CD14-positive monocyte (primary cell): Measurements from ENCODE around the gene PRB4. TPM values are rescaled to one million over a fixed set of nuclear protein-coding genes. Genes with fewer than 3 reads are reported as not detected.
A peak's percentile ranks its signal among the peaks of the same experiment; 100 is the strongest.

Source experiments
- DNase-seq, 3 donors: peaks; one replicate each; pipeline ENCODE4 v3.0.0-alpha.2; 2011 to 2022
- H2AFZ ChIP-seq: 2 replicates; pipeline ENCODE4 v1.6.0; 2012; ENCODE audit warnings: mild to moderate bottlenecking, low read depth, low read length, inconsistent platforms; ENCODE audit not compliant: insufficient read depth, poor library complexity, severe bottlenecking
- H3K27ac ChIP-seq, 2 donors: 1 replicate in 1 of 2; 2 replicates in 1 of 2; pipeline ENCODE4 v1.5.1; 2012 to 2013; ENCODE audit warnings: low read length in 2 of 2, control low read depth in 1 of 2, inconsistent platforms in 1 of 2, low read depth in 1 of 2, mild to moderate bottlenecking in 1 of 2
- H3K27me3 ChIP-seq, 2 donors: one replicate each; pipeline versions ENCODE4 v1.6.0 to v1.6.1; 2011 to 2013; ENCODE audit warnings: low read length in 2 of 2; ENCODE audit not compliant: control insufficient read depth in 2 of 2, insufficient read depth in 2 of 2
- H3K36me3 ChIP-seq, 2 donors: replicated peaks in 1 of 2; 1 replicate in 1 of 2; 2 replicates in 1 of 2; pipeline versions ENCODE4 v1.5.1 to v1.6.1; 2012 to 2013; ENCODE audit warnings: low read length in 2 of 2, control low read depth in 1 of 2, inconsistent platforms in 1 of 2, mild to moderate bottlenecking in 1 of 2; ENCODE audit not compliant: insufficient read depth in 2 of 2, control insufficient read depth in 1 of 2
- H3K4me1 ChIP-seq, 2 donors: 1 replicate in 1 of 2; 2 replicates in 1 of 2; pipeline versions ENCODE4 v1.5.1 to v1.6.1; 2012 to 2013; ENCODE audit warnings: low read length in 2 of 2, control low read depth in 1 of 2, inconsistent platforms in 1 of 2, mild to moderate bottlenecking in 1 of 2, moderate library complexity in 1 of 2; ENCODE audit not compliant: insufficient read depth in 2 of 2, control insufficient read depth in 1 of 2
- H3K4me2 ChIP-seq: replicated peaks from 2 replicates; pipeline ENCODE3; 2012; ENCODE audit warnings: low read length, moderate library complexity, mild to moderate bottlenecking; ENCODE audit not compliant: poor library complexity, severe bottlenecking; ENCODE audit errors: extremely low read depth
- H3K4me3 ChIP-seq, 3 experiments: fragments of 200-600 bp in 1 of 3; sonication (generic) in 1 of 3; replicated peaks in 1 of 3; 1 replicate in 2 of 3; 2 replicates in 1 of 3; pipeline ENCODE4 v1.5.1; 2011 to 2013; ENCODE audit warnings: low read length in 3 of 3, mild to moderate bottlenecking in 3 of 3, control low read depth in 2 of 3, low read depth in 2 of 3, inconsistent platforms in 1 of 3, moderate library complexity in 1 of 3
- H3K79me2 ChIP-seq: 2 replicates; pipeline ENCODE4 v1.6.0; 2012; ENCODE audit warnings: mild to moderate bottlenecking, control low read depth, inconsistent platforms, low read length, moderate library complexity; ENCODE audit not compliant: insufficient read depth
- H3K9ac ChIP-seq: 2 replicates; pipeline ENCODE4 v1.6.0; 2017; ENCODE audit warnings: low read length, mild to moderate bottlenecking; ENCODE audit not compliant: insufficient read depth, poor library complexity, severe bottlenecking
- H3K9me3 ChIP-seq, 2 donors: replicated peaks in 1 of 2; 1 replicate in 1 of 2; 2 replicates in 1 of 2; pipeline versions ENCODE4 v1.5.1 to v1.6.1; 2012 to 2013; ENCODE audit warnings: low read length in 2 of 2, control low read depth in 1 of 2; ENCODE audit not compliant: control insufficient read depth in 1 of 2, insufficient read depth in 1 of 2
- H4K20me1 ChIP-seq: 2 replicates; pipeline ENCODE4 v1.6.0; 2012; ENCODE audit warnings: mild to moderate bottlenecking, low read length, control low read depth, moderate library complexity; ENCODE audit not compliant: insufficient read depth
- H3K27ac Mint-ChIP-seq, 7 donors: one replicate each; pipeline ENCODE4 v1.8.0; 2020; ENCODE audit warnings: mild to moderate bottlenecking in 7 of 7, mixed read lengths in 7 of 7, moderate library complexity in 6 of 7, inconsistent platforms in 2 of 7
- H3K27me3 Mint-ChIP-seq, 3 donors: one replicate each; pipeline ENCODE4 v1.8.0; 2021 to 2022; ENCODE audit warnings: low read depth in 3 of 3, mild to moderate bottlenecking in 3 of 3, mixed read lengths in 3 of 3, moderate library complexity in 3 of 3, inconsistent platforms in 1 of 3
- H3K36me3 Mint-ChIP-seq, 2 donors: one replicate each; pipeline ENCODE4 v1.8.0; 2020; ENCODE audit warnings: mixed read lengths in 2 of 2, inconsistent platforms in 1 of 2, mild to moderate bottlenecking in 1 of 2
- H3K4me1 Mint-ChIP-seq: one replicate; pipeline ENCODE4 v1.8.0; 2020; ENCODE audit warnings: mild to moderate bottlenecking, mixed read lengths
- H3K4me3 Mint-ChIP-seq, 2 donors: one replicate each; pipeline ENCODE4 v1.8.0; 2020; ENCODE audit warnings: mild to moderate bottlenecking in 2 of 2, mixed read lengths in 2 of 2, moderate library complexity in 1 of 2
- H3K9me3 Mint-ChIP-seq, 7 donors: one replicate each; pipeline ENCODE4 v1.8.0; 2020 to 2022; ENCODE audit warnings: mixed read lengths in 7 of 7, mild to moderate bottlenecking in 6 of 7, moderate library complexity in 6 of 7, inconsistent platforms in 2 of 7
- WGBS: methylation state at CpG from one replicate; pipeline ENCODE4 v1.1.5; 2013; ENCODE audit warnings: missing lambda C conversion rate; ENCODE audit not compliant: insufficient coverage; 5-methylcytosine and 5-hydroxymethylcytosine counted together
- intact Hi-C, 2 donors: fragments of 100-400 bp; cut with micrococcal nuclease; formaldehyde crosslinking; loops; one replicate each; pipeline versions ENCODE4 v1.15.0 to v1.15.1; 2023
- polyA plus RNA-seq, 3 donors: library from polyadenylated mRNA; depleted of rRNA in 1 of 3; unstranded in 2 of 3; stranded (reverse) in 1 of 3; fragments of 300-500 nt in 2 of 3; fragments of >200 nt in 1 of 3; fragmentation: Illumina TruSeq in 2 of 3; gene quantifications; 1 replicate in 2 of 3; 2 replicates in 1 of 3; pipeline ENCODE4 v1.2.3, GENCODE V29; 2012 to 2021
- TF ChIP-seq, protein P1 (sequence below): fragments of 200-600 bp; IDR thresholded peaks from one replicate; pipeline ENCODE4 v1.8.0; 2022; ENCODE audit warnings: antibody characterized with exemption, mild to moderate bottlenecking

Gene PRB4
- polyA plus RNA-seq, 3 donors, result not detected

- intact Hi-C loops, result no loop called here
- Mint-ChIP-seq H3K4me3 (no peak overlapping the region), H3K27me3 (peaks cover 0 to 2% (median 1%) of the 10 kb centered on the region in 3 donors), H3K9me3 (peaks cover 0 to 10% (median 2%) of the 10 kb centered on the region in 7 donors), H3K4me1 (no peaks in the 10 kb centered on the region), H3K36me3 (no peaks in the 10 kb centered on the region), H3K27ac (no peak overlapping the region)
- no peaks in the 10 kb centered on the region for H3K4me1 ChIP-seq
- H3K79me2 ChIP-seq, result no peaks in the 10 kb centered on the region
- H3K27ac ChIP-seq, result no peak overlapping the region
- H2AFZ ChIP-seq, result no peak overlapping the region
- WGBS, result 88% methylated on average over 9 of the region's 9 CpGs
- TF ChIP-seq, protein P1, sequence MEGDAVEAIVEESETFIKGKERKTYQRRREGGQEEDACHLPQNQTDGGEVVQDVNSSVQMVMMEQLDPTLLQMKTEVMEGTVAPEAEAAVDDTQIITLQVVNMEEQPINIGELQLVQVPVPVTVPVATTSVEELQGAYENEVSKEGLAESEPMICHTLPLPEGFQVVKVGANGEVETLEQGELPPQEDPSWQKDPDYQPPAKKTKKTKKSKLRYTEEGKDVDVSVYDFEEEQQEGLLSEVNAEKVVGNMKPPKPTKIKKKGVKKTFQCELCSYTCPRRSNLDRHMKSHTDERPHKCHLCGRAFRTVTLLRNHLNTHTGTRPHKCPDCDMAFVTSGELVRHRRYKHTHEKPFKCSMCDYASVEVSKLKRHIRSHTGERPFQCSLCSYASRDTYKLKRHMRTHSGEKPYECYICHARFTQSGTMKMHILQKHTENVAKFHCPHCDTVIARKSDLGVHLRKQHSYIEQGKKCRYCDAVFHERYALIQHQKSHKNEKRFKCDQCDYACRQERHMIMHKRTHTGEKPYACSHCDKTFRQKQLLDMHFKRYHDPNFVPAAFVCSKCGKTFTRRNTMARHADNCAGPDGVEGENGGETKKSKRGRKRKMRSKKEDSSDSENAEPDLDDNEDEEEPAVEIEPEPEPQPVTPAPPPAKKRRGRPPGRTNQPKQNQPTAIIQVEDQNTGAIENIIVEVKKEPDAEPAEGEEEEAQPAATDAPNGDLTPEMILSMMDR, result no peak
- H3K9ac ChIP-seq, result no peak overlapping the region
- H3K4me2 ChIP-seq, result no peak overlapping the region
- no peaks in the 10 kb centered on the region for H3K9me3 ChIP-seq
- no peak for DNase-seq
- no peak overlapping the region for H3K4me3 ChIP-seq
- H3K27me3 ChIP-seq, result no peaks in the 10 kb centered on the region
- no peaks in the 10 kb centered on the region for H3K36me3 ChIP-seq
- H4K20me1 ChIP-seq, result no peaks in the 10 kb centered on the region
These were observed 38.2 kb upstream of the PRB4 start for GRCh38 chr12:11348439-11348838.

- Histone ChIP-seq H2AFZ (no peak overlapping the region), H3K9me3 (no peaks in the 10 kb centered on the region), H3K4me3 (no peak overlapping the region), H3K27me3 (no peaks in the 10 kb centered on the region), H3K27ac (no peak overlapping the region), H3K9ac (no peak overlapping the region), H3K79me2 (no peaks in the 10 kb centered on the region), H3K4me1 (no peaks in the 10 kb centered on the region), H3K36me3 (no peaks in the 10 kb centered on the region), H3K4me2 (no peak overlapping the region), H4K20me1 (no peaks in the 10 kb centered on the region)
- no peak overlapping the region for H3K27ac Mint-ChIP-seq
- no CpG with 5 or more reads among the region's 6 CpGs for WGBS
- DNase-seq, result no peak
- intact Hi-C loops, result no loop called here
- H3K4me3 Mint-ChIP-seq, result no peak overlapping the region
- no peaks in the 10 kb centered on the region for H3K4me1 Mint-ChIP-seq
- H3K9me3 Mint-ChIP-seq, result peaks cover 0 to 10% (median 2%) of the 10 kb centered on the region in 7 donors
- H3K36me3 Mint-ChIP-seq, result no peaks in the 10 kb centered on the region
- TF ChIP-seq, protein P1, result peak; percentile 9
- peaks cover 0 to 2% (median 2%) of the 10 kb centered on the region in 3 donors for H3K27me3 Mint-ChIP-seq
These were observed 37.6 kb upstream of the PRB4 start for GRCh38 chr12:11347810-11348209.
